Gastrocnemius medialis (tissue), 4 donors: Measurements from ENCODE around the gene ACP1. TPM values are rescaled to one million over a fixed set of nuclear protein-coding genes. Genes with fewer than 3 reads are reported as not detected.

ENCODE experiments used
- ATAC-seq, 2 donors: fragments of 150-250 bp; one replicate each; pipeline ENCODE4 v1.9.1; 2016
- DNase-seq, 2 donors: peaks; one replicate each; pipeline ENCODE4 v3.0.0-alpha.2; 2019
- H3K27ac ChIP-seq, 4 donors: fragments of 200-600 bp; sonication (generic); 1 replicate in 1 of 4; 2 replicates in 3 of 4; pipeline ENCODE4 v1.5.1; 2016 to 2018; ENCODE audit warnings: mild to moderate bottlenecking in 2 of 4, moderate library complexity in 1 of 4
- H3K27me3 ChIP-seq, 3 donors: fragments of 200-600 bp; sonication (generic) in 2 of 3; 1 replicate in 1 of 3; 2 replicates in 2 of 3; pipeline versions ENCODE4 v1.5.1 to v1.6.0; 2016 to 2019; ENCODE audit warnings: mild to moderate bottlenecking in 1 of 3, moderate library complexity in 1 of 3
- H3K36me3 ChIP-seq, 2 donors: fragments of 200-600 bp; sonication (generic) in 1 of 2; one replicate each; pipeline ENCODE4 v1.5.1; 2017 to 2018
- H3K4me1 ChIP-seq, 2 donors: fragments of 200-600 bp; sonication (generic) in 1 of 2; one replicate each; pipeline ENCODE4 v1.5.1; 2016 to 2017; ENCODE audit warnings: mild to moderate bottlenecking in 2 of 2
- H3K4me3 ChIP-seq, 4 donors: fragments of 200-600 bp; sonication (generic) in 3 of 4; 1 replicate in 1 of 4; 2 replicates in 3 of 4; pipeline ENCODE4 v1.5.1; 2016 to 2019; ENCODE audit warnings: mild to moderate bottlenecking in 2 of 4
- H3K9me3 ChIP-seq, 3 donors: fragments of 200-600 bp; sonication (generic) in 2 of 3; 1 replicate in 1 of 3; 2 replicates in 2 of 3; pipeline ENCODE4 v1.5.1; 2016 to 2019
- CTCF ChIP-seq, 5 experiments: fragments of 450-650 bp in 3 of 5; fragments of 200-600 bp in 2 of 5; sonication (generic) in 2 of 5; IDR thresholded peaks in 4 of 5; conservative IDR thresholded peaks in 1 of 5; 1 replicate in 4 of 5; 2 replicates in 1 of 5; pipeline ENCODE4 v1.5.1; 2016 to 2019; ENCODE audit warnings: antibody characterized with exemption in 5 of 5, mild to moderate bottlenecking in 3 of 5, moderate library complexity in 3 of 5
- POLR2A ChIP-seq, 2 donors: fragments of 450-650 bp; IDR thresholded peaks; one replicate each; pipeline ENCODE4 v1.6.1; 2017; ENCODE audit warnings: antibody characterized with exemption in 2 of 2, mild to moderate bottlenecking in 2 of 2, moderate library complexity in 2 of 2
- in situ Hi-C, 4 donors: fragments of 200-750 bp; cut with MboI; loops; one replicate each; pipeline versions ENCODE4 v1.15.0 to v1.8.0; 2017; ENCODE audit warnings: low sequenced_read_pairs in 4 of 4
- intact Hi-C: fragments of 100-400 bp; cut with DNase I; formaldehyde crosslinking; loops from one replicate; pipeline ENCODE4 v1.15.1; 2023; ENCODE audit warnings: low total_unique reads
- total RNA-seq, 4 donors: library from RNA; depleted of rRNA; stranded (reverse); fragments of >200 nt; gene quantifications; one replicate each; pipeline versions ENCODE4 v1.1.0 to v1.2.3, GENCODE V29; 2016

The ACP1 gene
- total RNA-seq, 4 donors from 2014 or later = 69.7 to 91.3 (median 81.9) TPM

DNA sequence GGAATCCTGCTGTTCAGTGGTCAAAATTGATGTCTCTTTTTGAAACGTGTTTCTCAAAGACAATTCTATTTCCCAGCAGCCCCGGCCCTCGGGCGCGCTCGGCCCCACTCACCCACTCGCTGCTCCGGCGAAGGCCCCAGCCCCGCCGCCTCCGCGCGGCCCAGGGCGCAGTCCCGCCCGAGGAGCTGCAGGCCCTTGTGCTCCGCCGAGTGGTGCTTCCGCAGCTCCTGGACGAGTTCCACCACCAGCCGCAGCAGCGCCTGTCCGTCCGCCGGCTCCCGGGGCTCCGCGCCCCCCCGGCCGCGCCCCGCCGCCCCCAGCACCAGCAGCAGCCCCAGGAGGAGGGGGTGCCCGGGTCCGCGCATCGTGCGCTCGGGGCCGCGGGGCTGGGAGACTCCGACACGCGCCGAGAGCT, 22.7 kb downstream of the ACP1 start:
- Histone ChIP-seq H3K4me1 (peaks cover 5 to 12% of the 10 kb centered on the region in 2 donors), H3K9me3 (no peaks in the 10 kb centered on the region), H3K27ac (no peak overlapping the region), H3K36me3 (no peaks in the 10 kb centered on the region), H3K4me3 (peak overlapping the region; percentile 31 to 48 (median 38)), H3K27me3 (peaks cover 21 to 35% (median 30%) of the 10 kb centered on the region in 3 donors)
- no peak for TF ChIP-seq POLR2A (IDR thresholded peaks at IDR 0.05)
- no peak for TF ChIP-seq CTCF (IDR thresholded peaks at IDR 0.05 in 4 of 5, conservative IDR thresholded peaks at IDR 0.05 in 1 of 5)
- DNase-seq = no peak
- ATAC-seq = no peak
- in situ Hi-C loops = no loop called here
- intact Hi-C loops = no loop called here

DNA sequence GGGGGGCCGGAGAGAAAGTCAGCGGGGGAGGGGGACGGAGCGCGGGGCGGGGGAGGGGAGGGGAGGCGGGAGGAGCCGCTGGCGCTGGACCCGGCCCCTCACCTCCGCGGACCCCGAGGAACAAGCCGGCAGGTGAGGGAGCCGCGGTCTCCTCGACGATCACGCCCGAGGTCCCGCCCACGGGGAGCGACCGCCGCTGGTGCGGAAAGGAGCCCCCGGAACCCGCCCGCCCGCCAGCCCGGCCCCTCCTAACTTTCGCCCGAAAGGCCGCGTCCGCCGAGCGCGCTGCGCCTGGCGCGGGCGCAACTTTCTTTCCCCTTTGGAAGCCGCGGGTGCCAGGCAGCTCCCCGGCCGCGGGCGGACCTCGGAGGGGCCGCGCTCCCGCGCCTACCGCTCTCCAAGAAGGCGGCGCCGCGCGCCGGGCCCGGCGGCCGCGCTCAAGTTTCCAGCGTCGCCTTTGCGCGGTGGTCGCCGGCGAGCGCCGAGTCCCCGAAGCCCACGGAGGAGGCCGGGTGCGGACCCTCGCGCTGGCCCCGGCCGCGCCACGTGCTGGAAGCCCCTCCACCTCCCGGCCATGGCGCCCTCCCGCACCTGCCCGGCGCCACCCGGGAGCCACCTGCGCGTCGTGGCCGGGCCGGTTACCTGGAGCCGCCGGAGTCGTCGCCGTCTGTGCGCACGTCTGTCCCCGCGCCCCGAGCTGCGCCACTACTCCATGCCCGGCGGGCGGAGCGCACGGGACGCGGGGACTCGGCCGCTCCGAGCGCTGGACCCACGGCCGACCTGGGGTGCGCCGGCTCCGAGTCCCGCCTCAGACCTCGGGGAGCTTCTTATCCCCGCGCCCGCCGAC, 23.4 kb downstream of the ACP1 start, which contains the start of gene ALKAL2:
ALKAL2 (minus strand) TSS at position 181 of the 847 bp plus-strand sequence. CDS start 256 bp downstream, outside the sequence.
- intact Hi-C loops (no loop called here), in situ Hi-C loops (no loop called here)
- H3K27ac ChIP-seq = no peak within 1 kb of the TSS
- ATAC-seq (no peak), DNase-seq (no peak)
- no peaks in the 10 kb centered on the region for H3K36me3 ChIP-seq
- H3K4me3 ChIP-seq = peak within 1 kb of the TSS; percentile 36 to 54 (median 50)
- no peaks in the 10 kb centered on the region for H3K9me3 ChIP-seq
- H3K4me1 ChIP-seq = peaks cover 5 to 12% of the 10 kb centered on the region in 2 donors
- TF ChIP-seq CTCF (IDR thresholded peaks at IDR 0.05 in 4 of 5, conservative IDR thresholded peaks at IDR 0.05 in 1 of 5) = no peak
- TF ChIP-seq POLR2A (IDR thresholded peaks at IDR 0.05) = no peak
- H3K27me3 ChIP-seq = peaks cover 21 to 35% (median 30%) of the 10 kb centered on the region in 3 donors

DNA sequence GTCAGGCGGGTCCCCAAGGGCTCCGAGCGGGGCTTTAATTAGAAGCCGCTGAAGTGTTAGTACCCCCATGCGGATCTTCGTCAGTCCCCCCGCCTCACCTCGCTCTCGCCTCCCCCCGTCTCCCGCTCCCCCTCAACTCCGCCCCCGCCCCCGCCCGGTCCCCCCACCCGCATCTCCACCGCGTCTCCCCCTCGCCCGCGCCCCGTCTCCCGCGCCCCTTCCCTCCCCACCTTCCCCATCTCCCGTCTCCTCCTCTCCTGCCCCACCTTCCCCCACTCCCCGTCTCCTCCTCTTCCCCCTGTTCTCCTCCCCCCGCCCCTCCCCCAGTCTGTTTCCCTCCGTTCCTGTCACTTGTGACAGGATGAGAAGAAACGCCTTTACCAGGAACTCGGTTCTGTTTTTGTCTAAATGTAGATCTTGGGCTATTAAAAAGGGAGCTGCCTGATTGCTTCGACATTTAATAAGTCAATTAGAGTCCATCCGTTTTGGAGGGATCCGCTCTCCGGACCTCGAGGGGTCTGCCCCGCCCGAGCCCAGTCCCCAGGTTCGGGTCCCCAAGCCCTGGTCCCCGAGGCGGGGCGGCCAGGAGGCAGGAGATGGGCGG, 24.1 kb downstream of the ACP1 start:
- Histone ChIP-seq H3K9me3 (no peaks in the 10 kb centered on the region), H3K27ac (no peak overlapping the region), H3K36me3 (no peaks in the 10 kb centered on the region), H3K4me1 (peaks cover 5 to 12% of the 10 kb centered on the region in 2 donors), H3K4me3 (peak overlapping the region; percentile 51 to 70 (median 56)), H3K27me3 (peaks cover 21 to 35% (median 30%) of the 10 kb centered on the region in 3 donors)
- TF ChIP-seq POLR2A (IDR thresholded peaks at IDR 0.05) (no peak), CTCF (IDR thresholded peaks at IDR 0.05 in 4 of 5, conservative IDR thresholded peaks at IDR 0.05 in 1 of 5) (no peak)
- intact Hi-C loops (no loop called here), in situ Hi-C loops (no loop called here)
- DNase-seq = no peak
- ATAC-seq = no peak

- peak overlapping the region; percentile 51 to 70 (median 56) for H3K4me3 ChIP-seq
- H3K27me3 ChIP-seq = peaks cover 21 to 35% (median 30%) of the 10 kb centered on the region in 3 donors
- in situ Hi-C loops (no loop called here), intact Hi-C loops (loop anchor here (2.0 kb wide), 1 partner anchor 43 kb away; no protein-coding TSS in a partner anchor)
- no peak overlapping the region for H3K27ac ChIP-seq
- no peaks in the 10 kb centered on the region for H3K9me3 ChIP-seq
- ATAC-seq (no peak), DNase-seq (no peak)
- peaks cover 5 to 12% of the 10 kb centered on the region in 2 donors for H3K4me1 ChIP-seq
- H3K36me3 ChIP-seq = no peaks in the 10 kb centered on the region
- no peak for TF ChIP-seq POLR2A (IDR thresholded peaks at IDR 0.05)
- TF ChIP-seq CTCF (IDR thresholded peaks at IDR 0.05 in 4 of 5, conservative IDR thresholded peaks at IDR 0.05 in 1 of 5) = no peak
Measured at GRCh38 chr2:289362-290089, 24.8 kb downstream of the ACP1 start.
